HG02763 (cell line): Measurements from ENCODE around the gene ZCRB1.
"Not testable (repeated sequence)": the region's sequence is repeated elsewhere in the genome, so short reads cannot be mapped to it uniquely, and the experiment has no call there.

Experiments
- ATAC-seq: cut with Tn5 transposase; IDR thresholded peaks from one replicate; pipeline ENCODE4 v1.9.1; 2021; ENCODE audit warnings: mild to moderate bottlenecking, moderate library complexity; ENCODE audit not compliant: unreplicated experiment

ZCRB1 gene, protein sequence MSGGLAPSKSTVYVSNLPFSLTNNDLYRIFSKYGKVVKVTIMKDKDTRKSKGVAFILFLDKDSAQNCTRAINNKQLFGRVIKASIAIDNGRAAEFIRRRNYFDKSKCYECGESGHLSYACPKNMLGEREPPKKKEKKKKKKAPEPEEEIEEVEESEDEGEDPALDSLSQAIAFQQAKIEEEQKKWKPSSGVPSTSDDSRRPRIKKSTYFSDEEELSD

GRCh38 chr12:42325653-42326474, at the start of gene ZCRB1, which contains the start of gene PPHLN1:
Gene ZCRB1 (minus strand): TSS chr12:42326094. CDS start chr12:42324102, 1,992 bp downstream.
Gene PPHLN1 (plus strand): TSS chr12:42326167. CDS start chr12:42335903, 9,736 bp downstream.
- peak; percentile 96 for ATAC-seq

DNA sequence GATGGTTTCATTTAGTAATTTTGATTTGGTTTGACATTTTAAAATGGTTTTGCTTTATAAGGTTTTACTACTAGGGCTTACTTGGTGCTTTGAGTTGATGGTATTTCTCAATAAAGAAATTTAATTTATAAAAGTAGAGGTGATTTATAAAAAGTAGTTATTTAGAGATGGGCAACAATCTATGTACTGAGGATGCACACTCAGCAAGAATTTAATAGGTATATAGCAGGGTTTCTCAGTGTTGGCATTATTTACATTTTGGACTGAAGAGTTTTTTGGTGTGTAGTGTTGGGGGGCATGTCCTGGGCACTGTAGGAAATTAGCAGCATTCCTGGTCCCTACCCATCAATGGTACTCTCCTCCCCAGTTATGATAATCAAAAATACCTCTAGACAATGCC, 47.8 kb upstream of the ZCRB1 start:
- no peak for ATAC-seq

DNA sequence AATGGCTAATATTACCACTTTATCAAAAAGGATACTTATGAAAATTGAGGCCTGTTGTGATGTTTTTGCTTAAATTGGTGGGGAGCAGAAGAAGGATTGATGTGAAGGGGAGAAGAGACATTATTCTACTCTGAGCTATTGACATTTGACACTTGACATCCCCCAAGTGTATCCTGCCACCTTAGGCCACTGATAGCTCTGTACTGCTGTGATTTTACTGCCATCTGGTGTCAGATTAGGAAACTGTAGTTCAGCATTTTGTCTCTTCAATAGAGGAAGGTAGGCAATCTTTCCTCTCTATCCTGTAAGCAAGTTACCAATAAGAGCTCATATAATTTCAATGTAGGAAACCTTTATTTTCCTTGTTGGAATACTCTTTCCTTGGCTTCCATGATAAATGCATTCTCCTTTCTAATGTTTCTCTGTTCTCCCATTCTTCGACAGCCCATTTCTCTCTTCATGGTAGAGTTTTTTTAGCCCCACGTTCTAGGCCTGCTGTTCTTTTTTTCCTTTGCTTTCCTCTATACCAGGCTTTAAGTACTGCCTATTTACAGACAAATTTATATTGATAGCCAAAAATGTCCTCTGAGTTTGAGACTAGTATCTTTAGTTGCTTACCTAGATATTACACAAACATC, 46.4 kb upstream of the ZCRB1 start:
- peak; percentile 85 for ATAC-seq

DNA sequence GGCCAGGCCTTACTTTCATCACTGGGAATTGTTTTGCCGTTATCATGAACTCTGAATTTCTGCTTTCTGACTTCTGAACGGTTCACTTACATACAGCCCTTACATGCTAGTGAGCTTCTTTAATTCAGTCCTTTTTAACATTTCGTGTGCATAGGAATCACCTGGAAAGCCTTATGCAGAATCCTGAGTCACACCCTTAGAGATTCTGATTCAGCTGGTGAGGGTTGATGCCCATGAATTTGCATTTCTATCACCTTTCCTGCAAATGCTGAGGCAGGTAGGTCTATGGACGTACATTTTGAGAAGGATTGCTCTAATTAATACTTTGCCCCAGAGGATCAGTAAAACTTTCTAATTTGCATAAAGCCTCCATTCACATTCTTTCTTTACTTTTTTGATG, 44.1 kb upstream of the ZCRB1 start:
- no peak for ATAC-seq

DNA sequence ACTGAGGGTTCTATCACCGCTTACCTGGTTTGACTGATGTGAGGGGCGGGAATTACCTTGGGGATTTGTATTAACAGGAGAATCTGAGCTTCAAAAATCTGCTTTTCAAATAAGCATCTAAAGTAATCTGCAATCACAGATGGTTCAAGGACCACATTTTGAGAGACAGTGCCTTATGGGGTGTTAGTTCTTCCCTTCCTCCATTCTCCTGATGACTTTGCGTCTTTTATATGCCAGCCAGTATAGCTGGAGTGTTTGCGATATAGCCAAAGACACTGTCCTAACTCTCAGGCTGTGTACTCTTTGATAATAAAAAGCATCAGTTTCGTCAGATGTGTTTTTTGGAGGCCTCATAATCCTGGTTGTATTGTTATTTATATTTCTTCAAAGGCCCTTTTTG, 39.6 kb upstream of the ZCRB1 start:
- ATAC-seq, result no peak

DNA sequence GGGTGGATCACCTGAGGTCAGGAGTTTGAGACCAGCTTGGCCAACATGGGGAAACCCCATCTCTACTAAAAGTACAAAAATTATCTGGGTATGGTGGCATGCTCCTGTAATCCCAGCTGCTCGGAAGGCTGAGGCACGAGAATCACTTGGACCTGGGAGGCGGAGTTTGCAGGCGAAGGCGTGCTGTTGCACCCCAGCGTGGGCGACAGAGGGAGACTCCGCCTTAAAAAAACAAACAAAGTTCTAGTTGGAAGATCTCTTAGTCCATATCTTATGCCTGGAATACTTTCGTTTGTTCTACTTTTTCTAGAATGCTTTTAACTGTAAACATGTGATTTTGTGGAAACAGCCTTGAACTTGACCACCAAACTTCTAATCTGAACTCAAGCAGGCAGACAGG, 38.8 kb upstream of the ZCRB1 start:
- no peak for ATAC-seq

GRCh38 chr12:42362647-42363260, 36.9 kb upstream of the ZCRB1 start:
- no peak for ATAC-seq

- ATAC-seq, result no peak
These were observed 36.2 kb upstream of the ZCRB1 start for GRCh38 chr12:42361909-42362646.

GRCh38 chr12:42360747-42361403, 35.0 kb upstream of the ZCRB1 start:
- ATAC-seq, result peak; percentile 54

DNA sequence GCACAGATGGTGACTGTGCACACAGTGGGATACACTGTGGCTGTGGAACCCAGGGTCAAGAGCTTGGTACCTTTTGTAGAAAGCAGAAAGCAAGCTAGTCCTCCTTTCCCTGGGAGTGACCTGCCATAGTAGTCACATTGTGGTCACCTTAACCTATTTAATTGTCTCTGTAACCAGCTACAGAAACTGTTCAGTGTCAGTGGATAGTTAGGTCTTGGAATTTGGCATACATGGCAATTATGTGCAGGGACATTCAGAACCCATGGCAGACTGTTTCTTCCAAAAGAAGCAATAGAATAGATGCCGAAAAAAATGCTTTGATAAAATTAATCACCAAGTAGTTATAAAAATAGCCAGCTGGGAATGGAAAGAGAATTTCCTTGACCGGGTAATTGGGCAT, 30.4 kb upstream of the ZCRB1 start:
- ATAC-seq, result no peak

DNA sequence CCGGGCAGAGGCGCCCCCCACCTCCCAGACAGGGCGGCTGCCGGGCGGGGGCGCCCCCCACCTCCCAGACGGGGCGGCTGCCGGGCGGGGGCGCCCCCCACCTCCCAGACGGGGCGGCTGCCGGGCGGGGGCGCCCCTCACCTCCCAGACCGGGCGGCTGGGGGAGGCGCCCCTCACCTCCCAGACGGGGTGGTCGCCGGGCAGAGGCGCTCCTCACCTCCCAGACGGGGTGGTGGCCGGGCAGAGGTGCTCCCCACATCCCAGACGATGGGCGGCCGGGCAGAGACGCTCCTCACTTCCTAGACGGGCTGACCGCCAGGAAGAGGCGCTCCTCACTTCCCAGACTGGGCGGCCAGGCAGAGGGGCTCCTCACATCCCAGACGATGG, 24.1 kb upstream of the ZCRB1 start:
- not testable (repeated sequence) for ATAC-seq

DNA sequence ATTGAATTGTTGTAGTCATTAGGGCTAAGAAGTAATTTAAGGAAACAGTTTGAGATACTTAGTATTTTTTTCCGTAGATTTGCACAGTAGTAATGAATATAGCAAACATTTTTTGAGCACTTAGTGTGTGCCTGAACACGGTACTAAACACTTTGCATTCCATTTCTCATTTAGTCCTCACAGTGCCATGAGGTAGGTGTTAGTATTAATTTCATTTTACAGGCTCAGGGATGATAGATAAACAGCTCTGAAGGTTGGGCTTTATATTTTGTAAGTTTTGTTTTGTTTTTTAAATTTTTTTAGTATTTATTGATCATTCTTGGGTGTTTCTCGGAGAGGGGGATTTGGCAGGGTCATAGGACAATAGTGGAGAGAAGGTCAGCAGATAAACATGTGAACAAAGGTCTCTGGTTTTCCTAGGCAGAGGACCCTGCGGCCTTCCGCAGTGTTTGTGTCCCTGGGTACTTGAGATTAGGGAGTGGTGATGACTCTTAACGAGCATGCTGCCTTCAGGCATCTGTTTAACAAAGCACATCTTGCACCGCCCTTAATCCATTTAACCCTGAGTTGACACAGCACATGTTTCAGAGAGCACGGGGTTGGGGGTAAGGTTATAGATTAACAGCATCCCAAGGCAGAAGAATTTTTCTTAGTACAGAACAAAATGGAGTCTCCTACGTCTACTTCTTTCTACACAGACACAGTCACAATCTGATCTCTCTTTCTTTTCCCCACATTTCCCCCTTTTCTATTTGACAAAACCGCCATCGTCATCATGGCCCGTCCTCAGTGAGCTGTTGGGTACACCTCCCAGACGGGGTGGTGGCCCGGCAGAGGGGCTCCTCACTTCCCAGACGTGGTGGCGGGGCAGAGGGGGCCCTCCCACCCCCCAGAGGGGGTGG, 23.5 kb upstream of the ZCRB1 start:
- not testable (repeated sequence) for ATAC-seq

- no peak for ATAC-seq
These were observed 20.6 kb upstream of the ZCRB1 start for GRCh38 chr12:42346403-42347002.

DNA sequence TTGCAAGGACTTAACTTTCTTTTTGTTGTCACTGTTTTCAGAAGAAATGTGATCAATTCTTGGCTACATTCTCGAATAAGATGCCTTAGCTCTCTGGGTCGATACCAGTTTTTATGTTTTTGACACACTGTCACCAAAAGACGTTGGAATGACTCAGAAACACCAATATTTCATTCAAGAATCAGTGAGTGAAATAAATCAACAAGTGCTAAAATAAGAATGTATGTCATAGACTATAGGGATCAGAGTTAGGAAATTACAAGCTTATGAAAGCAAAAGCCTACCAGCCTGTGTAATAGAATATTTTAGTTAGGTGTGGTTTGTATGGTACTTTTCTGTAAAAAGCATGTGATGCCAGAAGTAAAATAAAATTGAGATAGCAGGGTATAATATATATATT, 17.8 kb upstream of the ZCRB1 start:
- ATAC-seq, result no peak

DNA sequence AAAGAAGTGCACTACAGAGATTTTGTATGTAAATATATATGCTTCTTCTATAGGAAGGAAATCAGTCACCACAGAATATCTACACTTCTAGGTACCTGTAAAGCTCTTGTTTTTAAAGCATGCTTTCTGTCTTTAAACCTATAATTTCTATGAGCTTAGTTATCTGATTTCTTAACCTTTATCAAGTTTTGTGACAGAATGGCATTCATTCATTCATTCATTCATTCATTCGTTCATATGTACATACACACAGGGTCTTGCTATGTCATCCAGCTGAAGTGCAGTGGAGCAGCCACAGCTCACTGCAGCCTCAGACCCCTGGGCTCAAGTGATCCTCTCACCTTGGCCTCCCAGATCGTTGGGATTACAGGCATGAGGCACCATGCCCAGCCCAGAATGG, 16.1 kb upstream of the ZCRB1 start:
- ATAC-seq, result no peak

DNA sequence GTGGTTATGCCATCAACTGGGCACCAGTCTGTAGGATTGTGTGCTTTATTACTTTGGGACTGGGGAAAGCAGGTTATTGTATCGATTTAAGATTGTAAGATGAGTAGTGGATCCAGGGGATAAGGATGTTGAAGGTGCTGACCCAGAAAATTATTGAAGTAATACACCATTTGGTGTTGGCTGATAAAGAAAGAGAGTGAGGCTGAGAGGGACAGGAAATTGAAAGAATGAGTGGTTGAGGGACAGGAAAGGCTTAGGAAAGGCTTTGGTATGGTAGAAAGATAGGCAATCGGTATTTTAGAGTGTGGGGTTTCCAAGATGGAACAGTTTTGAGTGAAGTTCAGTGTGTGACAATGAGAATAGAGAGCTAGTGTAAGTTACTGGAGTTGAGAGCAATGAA, 12.4 kb upstream of the ZCRB1 start:
- ATAC-seq, result no peak

- no peak for ATAC-seq
These were observed 10.4 kb upstream of the ZCRB1 start for GRCh38 chr12:42336286-42336685.

GRCh38 chr12:42332301-42333285, 6.7 kb upstream of the ZCRB1 start:
- no peak for ATAC-seq
